GM21390 (cell line): ENCODE results near the gene SLC5A10.

Experiments
- ATAC-seq: cut with Tn5 transposase; IDR thresholded peaks from one replicate; pipeline ENCODE4 v1.9.1; 2021; ENCODE audit not compliant: unreplicated experiment

SLC5A10 gene

DNA sequence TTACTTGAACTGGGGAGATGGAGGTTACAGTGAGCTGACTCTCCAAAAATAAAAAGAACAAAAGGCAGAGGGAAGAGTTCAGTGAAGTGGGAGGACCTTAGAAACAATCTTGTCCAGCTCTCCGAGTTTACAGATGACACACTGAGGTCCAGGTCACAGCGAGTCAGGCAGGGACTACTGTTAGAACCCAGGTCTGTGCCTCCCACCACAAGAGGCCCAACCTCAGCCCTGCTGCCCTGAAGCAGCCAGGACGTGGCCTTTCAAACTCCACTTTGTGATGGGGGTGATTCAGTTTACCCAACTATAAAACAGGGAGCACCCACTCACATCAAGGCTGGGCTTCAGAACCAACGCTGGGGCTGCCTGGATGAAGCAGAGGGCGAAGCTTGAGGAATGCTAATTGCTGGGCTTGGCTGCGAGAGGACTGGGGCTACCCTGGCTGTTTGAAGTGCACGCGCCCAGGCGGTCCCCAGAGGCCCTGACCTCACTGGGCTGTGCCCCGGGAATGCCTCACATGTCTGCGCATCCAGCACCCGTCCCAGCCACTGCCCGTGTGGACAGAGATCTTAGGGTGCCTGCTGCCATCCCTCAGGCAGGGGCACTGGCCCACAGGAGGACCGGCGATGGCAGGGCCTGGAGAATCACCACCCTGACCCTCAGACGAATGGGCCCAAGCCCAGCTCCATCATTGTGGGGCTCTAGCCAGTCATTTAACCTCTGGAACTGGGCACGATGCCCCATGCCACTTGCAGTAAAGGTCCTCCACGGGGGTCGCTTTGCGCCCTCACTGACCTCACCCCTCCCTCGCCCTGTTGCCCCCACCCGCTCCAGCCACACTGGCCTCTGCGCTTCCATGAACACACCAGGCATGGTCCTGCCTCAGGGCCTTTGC is 11.4 kb downstream of the SLC5A10 start:
- no peak for ATAC-seq

- no peak for ATAC-seq
Measured at GRCh38 chr17:18964018-18964351, 12.0 kb downstream of the SLC5A10 start.

DNA sequence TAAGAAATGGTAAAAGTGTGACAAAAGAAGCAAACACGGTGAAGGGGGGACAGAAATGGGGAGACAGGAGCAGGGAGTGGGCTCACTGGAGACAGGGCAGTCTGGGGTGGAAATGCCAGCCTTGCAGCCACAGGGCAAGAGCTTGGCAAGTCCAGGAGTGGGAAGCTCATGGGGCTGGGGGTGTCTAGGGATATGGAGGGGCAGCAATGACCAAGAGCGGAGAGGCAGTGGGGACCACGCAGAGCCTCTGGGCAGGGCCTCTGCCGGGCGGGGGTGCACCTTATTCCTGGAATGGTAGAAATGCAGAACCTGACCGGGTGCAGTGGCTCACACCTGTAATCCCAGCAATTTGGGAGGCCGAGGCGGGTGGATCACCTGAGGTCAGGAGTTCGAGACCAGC is 12.6 kb downstream of the SLC5A10 start:
- no peak for ATAC-seq

GRCh38 chr17:18965530-18966236 is 13.7 kb downstream of the SLC5A10 start:
- ATAC-seq, result no peak

GRCh38 chr17:18966831-18967624 is 15.1 kb downstream of the SLC5A10 start:
- ATAC-seq, result no peak

DNA sequence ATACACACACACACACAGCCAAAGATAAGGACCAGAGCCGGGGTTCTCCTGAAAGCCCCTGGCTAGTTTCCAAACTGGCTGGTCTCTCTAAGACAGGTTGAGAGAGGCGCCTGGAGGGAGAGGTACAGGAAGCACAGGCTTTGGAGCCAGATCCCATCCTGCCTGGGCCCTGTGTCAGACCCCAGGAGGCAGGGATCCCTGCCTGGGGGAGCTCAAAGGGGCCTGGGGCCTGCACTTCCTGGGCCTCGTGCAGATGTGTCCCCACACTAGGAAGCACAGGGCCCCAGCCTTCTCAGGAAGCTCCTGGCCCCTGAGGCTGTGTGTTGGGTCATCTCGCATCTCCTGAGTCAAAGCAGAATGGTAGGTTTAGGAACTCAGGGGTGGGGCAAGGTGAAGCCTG is 16.0 kb downstream of the SLC5A10 start:
- no peak for ATAC-seq

GRCh38 chr17:18968345-18968744 is 16.4 kb downstream of the SLC5A10 start:
- no peak for ATAC-seq

DNA sequence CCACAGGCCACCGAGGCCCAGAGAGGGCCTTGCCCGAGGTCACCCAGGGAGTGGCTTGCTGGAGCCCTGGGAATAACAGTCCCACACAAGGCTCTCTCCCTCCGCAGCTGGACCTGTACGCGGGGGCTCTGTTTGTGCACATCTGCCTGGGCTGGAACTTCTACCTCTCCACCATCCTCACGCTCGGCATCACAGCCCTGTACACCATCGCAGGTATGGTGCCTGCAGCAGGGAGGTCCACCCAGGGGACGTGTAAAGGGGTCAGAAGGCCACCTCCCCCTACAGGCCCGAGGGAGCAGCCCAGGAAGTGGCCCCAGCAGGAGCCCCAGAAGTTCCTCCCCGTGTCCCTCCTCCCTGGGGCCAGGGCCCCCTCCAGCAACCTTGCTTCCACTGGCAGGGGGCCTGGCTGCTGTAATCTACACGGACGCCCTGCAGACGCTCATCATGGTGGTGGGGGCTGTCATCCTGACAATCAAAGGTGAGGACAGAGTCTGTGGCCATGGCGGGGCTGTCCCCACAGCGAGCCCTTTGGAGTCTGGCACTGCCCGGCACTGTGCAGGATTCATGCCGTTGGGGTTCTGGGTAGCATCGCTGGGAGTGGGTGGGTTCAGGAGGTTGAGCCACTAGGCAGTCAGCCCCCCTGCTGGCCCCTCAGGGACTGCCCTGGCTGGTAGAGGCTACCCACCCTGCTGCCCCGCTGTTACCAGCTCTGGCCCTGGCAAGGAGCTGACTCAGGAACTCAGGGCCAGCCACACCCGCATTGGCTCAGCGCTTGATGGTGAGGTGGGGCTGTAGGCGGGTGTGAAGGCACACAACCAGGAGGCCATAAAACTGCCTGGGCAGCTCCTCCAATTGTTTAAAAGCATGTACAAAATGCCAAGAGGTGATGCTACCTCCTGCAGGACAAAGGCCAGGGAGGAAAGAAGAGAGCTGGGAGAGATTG is 17.3 kb downstream of the SLC5A10 start:
- no peak for ATAC-seq

DNA sequence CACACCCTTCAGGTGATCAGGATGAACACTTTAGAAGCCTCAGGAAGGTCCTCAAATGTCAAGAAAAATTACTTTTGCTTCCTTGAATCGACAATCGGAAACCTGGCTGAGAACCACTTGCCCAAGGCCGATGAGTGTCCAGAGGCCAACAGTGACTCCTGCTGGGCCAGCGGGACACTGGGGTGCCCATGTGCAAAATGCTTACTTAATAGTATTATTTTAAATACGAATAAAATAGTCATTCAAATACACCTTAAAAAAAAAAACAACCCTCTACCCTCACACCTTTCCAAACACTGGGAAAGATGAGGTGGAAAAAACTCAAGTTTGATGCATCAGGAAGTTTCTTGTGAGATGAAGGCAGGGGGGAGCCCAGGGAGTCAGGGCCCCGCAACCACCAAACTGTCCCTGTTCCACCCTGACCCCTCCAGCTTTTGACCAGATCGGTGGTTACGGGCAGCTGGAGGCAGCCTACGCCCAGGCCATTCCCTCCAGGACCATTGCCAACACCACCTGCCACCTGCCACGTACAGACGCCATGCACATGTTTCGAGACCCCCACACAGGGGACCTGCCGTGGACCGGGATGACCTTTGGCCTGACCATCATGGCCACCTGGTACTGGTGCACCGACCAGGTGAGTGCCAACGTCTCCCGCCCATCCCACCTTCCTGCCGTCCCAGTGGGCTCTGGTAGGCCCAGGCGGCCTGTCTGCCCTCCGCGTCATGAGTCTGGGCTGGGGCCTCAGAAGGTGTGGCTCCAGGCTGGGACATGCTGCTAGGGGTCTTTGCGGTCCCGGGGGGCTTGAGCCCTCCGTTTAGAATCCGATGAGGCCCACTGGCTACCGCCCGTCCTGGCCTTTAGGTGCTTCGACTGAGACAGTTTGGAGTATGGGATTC is 18.9 kb downstream of the SLC5A10 start:
- no peak for ATAC-seq

DNA sequence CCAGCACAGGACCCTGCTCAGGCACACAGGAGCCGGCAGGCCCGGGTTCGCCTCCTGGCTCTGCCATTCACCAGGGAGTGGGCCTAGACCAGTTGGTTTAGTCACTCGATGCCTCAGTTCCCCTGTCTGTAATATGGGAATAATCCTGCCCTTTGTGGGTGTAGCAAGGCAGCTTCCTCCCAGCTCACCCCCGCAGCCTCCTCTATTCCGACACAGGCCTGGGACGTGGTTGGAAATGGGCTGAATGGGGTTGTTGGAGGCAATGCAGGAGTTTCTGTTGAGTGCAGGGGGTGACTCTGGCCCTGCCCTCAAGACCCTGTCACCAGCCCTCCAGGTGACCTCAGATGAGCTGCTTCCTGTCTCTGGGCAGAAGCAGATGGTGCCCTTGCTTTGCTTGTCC is 19.8 kb downstream of the SLC5A10 start:
- no peak for ATAC-seq

GRCh38 chr17:18974407-18975149 is 22.6 kb downstream of the SLC5A10 start:
- no peak for ATAC-seq

- no peak for ATAC-seq
Measured at GRCh38 chr17:18975597-18975996, 23.6 kb downstream of the SLC5A10 start.

DNA sequence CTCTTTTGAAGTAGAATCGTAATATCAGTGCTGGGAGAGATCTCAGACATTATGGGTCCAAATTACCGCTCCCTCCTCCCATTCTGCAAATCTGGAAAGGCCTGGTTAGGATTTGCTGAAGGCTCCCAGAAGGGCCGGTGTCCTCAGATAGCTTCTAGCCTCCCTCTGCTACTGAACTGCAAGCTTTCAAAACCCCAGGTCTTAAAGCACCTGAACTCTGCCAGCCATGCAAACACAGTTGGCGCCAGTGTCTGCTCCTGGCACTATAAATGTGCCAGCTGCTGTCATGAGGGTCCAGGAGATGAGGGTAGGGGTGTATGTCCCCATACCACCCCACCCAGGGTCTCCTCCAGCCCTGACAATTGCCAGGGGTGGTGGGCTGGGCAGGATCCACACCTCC is 24.2 kb downstream of the SLC5A10 start:
- no peak for ATAC-seq

GRCh38 chr17:18977021-18977420 is 25.1 kb downstream of the SLC5A10 start:
- no peak for ATAC-seq

GRCh38 chr17:18977646-18978045 is 25.7 kb downstream of the SLC5A10 start:
- ATAC-seq, result no peak

- no peak for ATAC-seq
Measured at GRCh38 chr17:18978050-18978449, 26.1 kb downstream of the SLC5A10 start.

- no peak for ATAC-seq
Measured at GRCh38 chr17:18978655-18979054, 26.7 kb downstream of the SLC5A10 start.

- no peak for ATAC-seq
Measured at GRCh38 chr17:18980682-18981334, 28.8 kb downstream of the SLC5A10 start.

DNA sequence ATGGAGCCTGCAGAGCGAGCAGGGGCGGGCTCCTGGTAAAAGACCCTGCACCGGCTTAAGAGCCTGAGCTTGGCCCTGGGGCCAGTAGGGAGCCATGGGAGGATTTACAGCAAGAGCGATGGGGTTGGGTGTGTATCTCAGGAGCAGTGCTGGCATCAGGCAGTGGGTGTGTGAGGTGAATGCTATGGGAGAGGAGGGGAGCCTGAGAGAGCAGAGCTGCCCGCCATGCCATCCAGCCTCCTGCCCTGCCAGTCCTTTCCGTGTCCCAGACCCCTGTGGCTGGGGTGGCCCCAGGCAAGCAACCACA is 29.3 kb downstream of the SLC5A10 start:
- no peak for ATAC-seq
